OCI-LY7 (cell line): Measurements from ENCODE around the gene MVB12B.

Experiments used
- CTCF ChIP-seq: fragments of 200-600 bp; sonication (generic); conservative IDR thresholded peaks from 2 replicates; pipeline ENCODE4 v1.5.1; 2014; ENCODE audit warnings: mild to moderate bottlenecking, antibody characterized with exemption, low read length, moderate library complexity, mixed read lengths
- EZH2phosphoT487 ChIP-seq: fragments of 200-600 bp; sonication (generic); IDR thresholded peaks from 2 replicates; pipeline ENCODE4 v1.6.1; 2018; ENCODE audit warnings: low read depth, borderline replicate concordance, mild to moderate bottlenecking, mixed run types, antibody characterized with exemption, low read length, moderate library complexity, mixed read lengths

- TF ChIP-seq CTCF (no peak), EZH2phosphoT487 (no peak)
Observed at GRCh38 chr9:126437701-126438100, 111.1 kb downstream of the MVB12B start.
